Measurements from ENCODE around the gene XXYLT1.
A peak's percentile ranks its signal among the peaks of the same experiment; 100 is the strongest.
"Not testable (repeated sequence)": the region's sequence is repeated elsewhere in the genome, so short reads cannot be mapped to it uniquely, and the experiment has no call there.

Gene XXYLT1

GRCh38 chr3:195116407-195117185 is 154.4 kb downstream of the XXYLT1 start:
- DNase-seq (ENCODE audit: low read depth in 2 of 2, low spot score in 1 of 2), result no peak

DNA sequence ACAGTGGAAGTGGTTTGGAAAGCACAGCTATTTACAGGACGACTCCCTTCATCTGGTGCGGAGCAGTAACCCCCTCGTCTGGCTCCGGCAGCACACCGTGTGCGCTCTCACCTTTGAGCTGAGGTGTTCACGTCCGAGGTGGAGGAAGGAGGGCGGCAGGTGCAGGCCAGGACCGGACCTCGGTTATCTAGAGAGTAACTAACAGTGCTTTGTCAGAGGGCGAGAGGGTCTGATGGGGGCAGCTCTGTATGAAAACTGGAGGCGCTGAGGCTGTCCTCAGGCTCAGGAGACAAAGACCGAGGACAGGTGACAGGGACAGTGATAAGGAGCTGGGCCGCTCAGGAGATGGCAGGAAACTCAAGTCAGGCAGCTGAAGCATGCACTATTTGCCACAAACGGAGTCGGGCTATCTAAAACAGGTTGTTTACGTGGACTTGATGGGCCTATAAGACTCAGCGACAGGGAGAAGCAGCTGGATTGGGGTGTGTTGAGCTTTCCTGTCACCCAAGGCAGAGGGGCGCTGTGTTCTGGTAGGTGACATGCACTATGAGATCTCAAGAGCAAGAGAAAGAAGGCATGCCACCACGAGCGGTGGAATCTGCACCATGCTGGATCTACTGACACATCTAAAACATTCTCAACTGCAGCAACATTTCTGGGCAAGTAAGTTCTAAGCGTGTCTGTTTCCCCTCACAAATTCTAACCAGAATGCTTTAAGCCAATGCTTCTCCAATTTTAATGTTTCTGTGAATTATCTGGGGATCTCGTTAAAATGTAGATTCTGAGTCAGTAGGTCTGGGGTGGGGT is 155.2 kb downstream of the XXYLT1 start:
- DNase-seq (ENCODE audit: low read depth in 2 of 2, low spot score in 1 of 2), result no peak

DNA sequence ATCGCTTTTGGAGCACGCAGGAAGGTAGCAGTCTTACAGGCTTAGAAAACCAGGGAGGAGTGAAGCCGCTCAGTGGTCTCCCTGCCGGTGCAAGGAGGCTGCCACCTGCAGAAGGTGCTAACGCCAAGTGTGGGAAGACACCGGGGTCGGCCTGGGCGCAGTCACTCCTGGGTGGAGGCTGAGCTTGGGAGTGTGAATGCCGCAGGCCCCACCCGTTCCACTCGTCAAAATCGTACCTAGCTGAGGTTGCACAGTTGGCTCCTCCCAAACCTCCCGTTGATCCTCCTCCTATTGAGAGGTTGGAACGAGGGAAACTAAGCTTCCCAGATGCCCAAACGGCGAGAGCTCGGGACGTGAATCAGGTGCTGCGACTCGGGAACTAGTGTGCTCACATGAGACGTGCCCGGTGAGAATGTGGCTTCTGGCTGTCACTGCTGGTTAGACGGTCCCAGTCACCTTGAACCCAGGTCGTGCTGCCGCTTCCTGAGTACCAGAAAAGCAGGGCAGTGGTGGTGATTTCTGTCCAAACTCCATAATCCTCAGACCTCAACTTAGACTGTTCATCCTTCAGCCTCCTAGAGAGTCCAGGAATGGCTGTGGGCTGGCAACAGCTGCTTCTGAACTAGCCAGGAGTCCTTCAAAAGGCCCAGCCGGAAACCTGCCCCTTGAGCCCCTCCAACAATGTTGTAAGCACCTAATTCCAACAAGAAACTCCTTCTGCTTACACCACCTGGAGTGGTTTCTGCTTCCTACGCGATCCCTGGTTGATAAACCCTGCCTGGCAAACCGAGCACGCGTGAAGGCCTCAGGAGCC is 156.0 kb downstream of the XXYLT1 start:
- DNase-seq (ENCODE audit: low read depth in 2 of 2, low spot score in 1 of 2), result no peak

DNA sequence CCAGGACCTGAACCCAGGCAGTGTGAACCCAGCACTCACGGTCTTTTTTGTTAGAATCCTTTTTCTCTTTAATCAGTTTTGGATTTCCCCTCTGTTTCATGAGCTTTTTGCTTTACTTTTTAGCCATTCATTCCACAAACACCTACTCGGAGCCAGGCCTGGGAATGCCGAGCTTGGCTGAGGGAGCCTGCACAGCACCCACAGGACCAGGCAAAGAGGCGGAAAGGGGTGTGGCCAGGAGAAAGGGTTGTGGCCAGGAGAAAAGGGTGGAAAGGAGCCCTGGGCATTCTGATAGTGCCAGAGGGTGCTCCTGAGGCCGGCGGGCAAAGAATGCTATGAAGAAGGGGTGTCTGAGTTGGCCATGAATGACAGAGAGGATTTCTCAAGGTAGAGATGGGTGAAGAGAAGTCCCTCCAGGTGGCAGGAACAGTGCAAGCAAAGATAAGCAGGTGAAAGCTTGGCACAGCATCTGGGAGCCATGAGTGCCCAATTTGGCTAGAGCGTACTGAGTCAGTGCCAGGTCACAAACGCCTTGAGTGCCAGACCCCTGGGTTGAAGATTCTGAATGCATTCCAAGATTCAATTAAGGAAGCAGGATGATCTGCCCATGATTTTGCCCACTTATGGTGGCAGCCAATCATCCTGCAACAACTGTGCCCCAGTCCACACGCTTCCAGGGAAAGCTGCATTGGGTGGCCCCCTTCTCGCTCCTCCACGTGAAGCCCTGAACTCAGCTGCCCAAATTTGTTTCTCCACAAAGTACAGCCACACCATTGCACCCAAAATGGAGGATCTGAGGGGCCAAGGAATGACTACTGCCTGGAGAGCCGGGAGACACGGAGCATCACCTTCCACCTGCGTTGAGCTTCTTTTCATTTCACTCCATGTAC is 157.2 kb downstream of the XXYLT1 start:
- DNase-seq (ENCODE audit: low read depth in 2 of 2, low spot score in 1 of 2), result no peak

DNA sequence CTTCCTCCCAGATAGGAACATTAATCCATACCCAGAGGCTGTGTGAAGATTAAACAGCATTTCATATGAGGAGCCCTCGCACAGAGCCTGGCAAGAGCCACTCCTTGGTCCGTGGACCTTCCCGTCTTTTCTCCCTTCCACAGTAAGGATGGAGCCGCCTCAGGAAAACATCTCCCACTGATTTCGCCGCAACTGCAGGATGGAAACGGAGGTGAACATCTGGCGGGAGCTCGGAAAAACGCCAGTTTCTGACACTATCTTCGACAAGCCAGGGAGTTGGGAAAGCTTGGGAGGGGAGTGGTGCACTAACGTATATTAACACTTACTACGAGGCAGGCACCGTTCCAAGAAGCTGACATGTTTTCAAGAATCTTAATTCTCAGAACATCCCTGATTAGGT is 157.9 kb downstream of the XXYLT1 start:
- no peak for DNase-seq (ENCODE audit: low read depth in 2 of 2, low spot score in 1 of 2)

- DNase-seq (ENCODE audit: low read depth in 2 of 2, low spot score in 1 of 2), result no peak
These were observed 158.6 kb downstream of the XXYLT1 start for GRCh38 chr3:195112361-195112791.

DNA sequence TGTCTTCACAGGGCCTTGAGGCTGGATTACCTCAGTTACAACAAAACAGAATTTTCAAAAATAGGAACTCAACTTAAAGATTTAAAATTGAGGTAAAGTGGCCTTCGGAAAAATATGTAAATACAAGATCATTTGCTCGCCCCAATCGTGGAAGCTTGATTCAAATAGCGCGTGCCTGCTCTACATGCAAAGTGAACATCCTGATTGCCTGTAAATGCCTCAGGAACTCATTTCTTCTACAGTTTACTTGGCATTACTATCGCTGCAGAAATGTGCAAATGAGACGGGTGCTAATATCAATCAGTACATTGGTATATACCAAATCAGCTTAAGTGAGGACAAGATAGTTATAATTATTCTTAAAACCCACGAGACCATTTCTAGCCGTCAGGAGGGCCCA is 159.2 kb downstream of the XXYLT1 start:
- no peak for DNase-seq (ENCODE audit: low read depth in 2 of 2, low spot score in 1 of 2)

DNA sequence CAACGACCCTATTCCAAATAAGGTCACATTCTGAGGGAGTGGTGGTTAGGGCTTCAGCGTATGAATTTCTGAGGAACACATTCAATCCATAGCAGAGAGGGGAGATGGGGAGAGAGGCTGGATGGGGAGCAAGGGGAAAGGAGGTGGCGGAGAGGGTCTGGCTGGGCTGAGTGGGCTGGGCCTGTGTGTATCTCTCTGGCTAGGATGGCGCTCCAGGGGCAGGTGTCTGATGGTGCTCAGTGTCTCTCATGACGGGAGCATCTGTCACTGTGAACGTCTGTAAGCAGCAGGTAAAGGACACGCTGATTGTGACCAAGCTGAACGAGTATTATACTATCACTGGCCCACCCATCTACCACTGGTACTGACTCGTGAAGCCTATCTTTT is 159.6 kb downstream of the XXYLT1 start:
- no peak for DNase-seq (ENCODE audit: low read depth in 2 of 2, low spot score in 1 of 2)

DNA sequence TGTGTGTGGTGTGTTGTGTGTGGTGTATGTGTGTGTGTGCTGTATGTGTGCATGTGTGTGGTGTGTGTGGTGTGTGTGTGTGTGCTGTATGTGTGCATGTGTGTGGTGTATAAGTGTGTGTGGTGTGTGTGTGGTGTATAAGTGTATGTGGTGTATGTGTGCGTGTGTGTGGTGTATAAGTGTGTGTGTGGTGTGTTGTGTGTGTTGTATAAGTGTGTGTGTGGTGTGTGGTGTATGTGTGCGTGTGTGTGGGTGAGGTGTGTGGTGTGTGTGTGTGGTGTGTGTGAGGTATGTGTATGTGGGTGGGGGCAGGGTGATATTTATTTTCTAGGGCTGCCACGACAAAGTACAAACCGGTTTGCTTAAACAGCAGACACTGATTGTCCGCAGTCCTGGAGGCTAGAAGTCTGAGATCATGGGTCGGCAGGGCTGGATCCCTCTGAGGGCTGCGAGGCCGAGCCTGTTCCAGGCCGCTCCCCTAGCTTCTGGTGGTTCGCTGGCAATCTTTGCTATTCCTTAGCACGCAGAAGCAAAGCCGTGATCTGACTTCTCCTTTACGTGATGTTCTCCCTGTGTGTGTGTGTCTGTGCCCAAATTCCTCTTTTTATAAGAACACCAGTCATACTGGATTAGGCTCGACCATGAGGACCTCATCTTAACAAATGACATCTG is 160.2 kb downstream of the XXYLT1 start:
- no peak for DNase-seq (ENCODE audit: low read depth in 2 of 2, low spot score in 1 of 2)

GRCh38 chr3:195109098-195109657 is 161.8 kb downstream of the XXYLT1 start:
- DNase-seq (ENCODE audit: low read depth in 2 of 2, low spot score in 1 of 2), result no peak

DNA sequence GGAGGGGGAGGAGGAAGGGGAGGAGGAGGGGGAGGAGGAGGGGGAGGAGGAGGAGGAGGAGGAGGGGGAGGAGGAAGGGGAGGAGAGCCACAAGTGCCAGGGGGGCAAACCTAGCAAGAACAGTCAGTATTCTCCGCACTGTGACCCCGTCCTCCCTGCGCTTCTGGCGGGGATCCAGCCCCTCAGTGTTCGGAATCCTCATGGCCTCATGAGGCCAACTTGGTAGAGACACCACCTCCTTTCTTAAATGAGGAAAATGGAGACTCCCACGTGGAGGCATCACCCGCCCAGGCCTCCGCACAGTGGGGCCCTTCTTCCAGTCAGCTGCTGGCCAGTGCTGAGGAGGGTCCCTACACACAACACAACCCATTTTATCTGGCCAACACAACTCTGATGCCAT is 163.4 kb downstream of the XXYLT1 start:
- DNase-seq (ENCODE audit: low read depth in 2 of 2, low spot score in 1 of 2), result no peak

GRCh38 chr3:195107031-195107430 is 163.9 kb downstream of the XXYLT1 start:
- DNase-seq (ENCODE audit: low read depth in 2 of 2, low spot score in 1 of 2), result not testable (repeated sequence)

GRCh38 chr3:195106418-195106906 is 164.5 kb downstream of the XXYLT1 start:
- peak; percentile 36 to 47 for DNase-seq (ENCODE audit: low read depth in 2 of 2, low spot score in 1 of 2)

GRCh38 chr3:195105841-195106417 is 165.0 kb downstream of the XXYLT1 start:
- no peak for DNase-seq (ENCODE audit: low read depth in 2 of 2, low spot score in 1 of 2)

DNA sequence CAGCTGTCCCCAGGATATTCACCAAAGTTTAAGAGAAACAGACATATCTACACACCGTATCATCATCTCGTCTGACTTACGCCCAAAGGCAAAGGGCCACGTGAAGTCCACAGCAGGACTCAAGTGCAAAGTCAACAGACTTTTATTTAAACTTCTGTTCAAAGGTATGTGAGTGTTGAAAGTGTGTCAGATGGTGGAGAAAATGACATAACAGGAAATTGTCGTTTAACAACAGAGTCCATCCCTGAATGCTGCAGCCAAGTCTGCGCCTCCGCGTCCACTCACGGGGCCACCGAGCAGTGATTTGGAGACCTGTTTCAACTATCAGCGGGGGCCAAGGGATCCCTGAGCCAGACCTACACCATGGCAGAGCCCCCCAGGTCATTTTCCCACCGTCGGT is 165.6 kb downstream of the XXYLT1 start:
- DNase-seq (ENCODE audit: low read depth in 2 of 2, low spot score in 1 of 2), result no peak

- no peak for DNase-seq (ENCODE audit: low read depth in 2 of 2, low spot score in 1 of 2)
These were observed 166.6 kb downstream of the XXYLT1 start for GRCh38 chr3:195104340-195104739.

- no peak for DNase-seq (ENCODE audit: low read depth in 2 of 2, low spot score in 1 of 2)
These were observed 167.3 kb downstream of the XXYLT1 start for GRCh38 chr3:195103623-195104022.

GRCh38 chr3:195102609-195103467 is 168.1 kb downstream of the XXYLT1 start:
- DNase-seq (ENCODE audit: low read depth in 2 of 2, low spot score in 1 of 2), result no peak

All from stimulated activated CD8-positive, alpha-beta memory T cell treated with anti-CD3 and anti-CD28 coated beads, Interleukin-4, amount 100 ng/mL, for 1 hour (primary cell).